Uterus (tissue), 2 donors: ENCODE results near the gene HS3ST6.

Experiments
- CTCF ChIP-seq, 4 experiments: fragments of 200-600 bp in 2 of 4; fragments of 450-650 bp in 2 of 4; sonication (generic) in 2 of 4; IDR thresholded peaks; one replicate each; pipeline ENCODE4 v1.5.1; 2016 to 2019; ENCODE audit warnings: antibody characterized with exemption in 4 of 4, mild to moderate bottlenecking in 2 of 4, moderate library complexity in 1 of 4
- POLR2A ChIP-seq, 2 donors: fragments of 450-650 bp; IDR thresholded peaks; one replicate each; pipeline ENCODE4 v1.6.1; 2016; ENCODE audit warnings: antibody characterized with exemption in 2 of 2, mild to moderate bottlenecking in 1 of 2, moderate library complexity in 1 of 2

DNA sequence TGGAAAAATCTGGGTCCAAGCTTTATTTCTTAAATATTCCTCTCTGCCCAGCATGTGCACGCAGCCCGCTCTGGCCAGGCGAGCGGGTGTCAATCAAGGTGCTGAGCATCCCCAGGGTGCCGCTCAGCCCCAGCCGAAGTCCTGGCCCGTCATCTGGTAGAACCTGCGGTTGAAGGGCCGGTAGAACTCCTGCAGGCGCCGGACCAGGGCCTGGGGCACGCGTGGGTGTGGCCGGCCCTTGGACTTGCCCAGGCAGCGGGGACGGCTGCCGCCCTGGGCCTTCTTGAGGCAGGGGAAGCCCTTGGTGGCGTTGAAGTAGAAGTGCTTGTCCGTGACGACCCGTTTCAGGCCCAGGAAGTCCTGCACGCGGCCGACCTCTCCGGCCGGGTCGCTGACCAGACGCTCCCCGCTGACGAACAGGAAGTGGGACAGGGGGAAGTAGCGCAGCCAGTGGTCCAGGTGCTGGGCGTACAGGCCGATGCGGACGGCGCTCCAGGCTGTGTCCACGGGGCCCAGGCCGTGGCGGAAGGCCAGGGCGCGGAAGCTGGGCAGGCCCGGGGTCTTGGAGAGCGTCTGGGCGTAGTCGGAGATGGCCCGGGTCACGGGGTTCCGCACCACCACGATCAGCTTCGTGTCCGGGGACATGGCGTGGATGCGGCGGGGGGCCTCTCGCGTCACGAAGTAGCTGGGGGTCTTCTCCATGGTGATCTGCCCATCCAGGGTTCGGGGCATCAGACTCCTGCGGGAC, 6.6 kb downstream of the HS3ST6 start:
- TF ChIP-seq POLR2A (IDR thresholded peaks at IDR 0.05) (no peak), CTCF (IDR thresholded peaks at IDR 0.05) (no peak)
